ENCODE data around the gene CEP63. TPM values are rescaled to one million over a fixed set of nuclear protein-coding genes. Genes with fewer than 3 reads are reported as not detected.

The CEP63 gene
- polyA plus RNA-seq, 1 donor from 2014 or later = 14.1 TPM

DNA sequence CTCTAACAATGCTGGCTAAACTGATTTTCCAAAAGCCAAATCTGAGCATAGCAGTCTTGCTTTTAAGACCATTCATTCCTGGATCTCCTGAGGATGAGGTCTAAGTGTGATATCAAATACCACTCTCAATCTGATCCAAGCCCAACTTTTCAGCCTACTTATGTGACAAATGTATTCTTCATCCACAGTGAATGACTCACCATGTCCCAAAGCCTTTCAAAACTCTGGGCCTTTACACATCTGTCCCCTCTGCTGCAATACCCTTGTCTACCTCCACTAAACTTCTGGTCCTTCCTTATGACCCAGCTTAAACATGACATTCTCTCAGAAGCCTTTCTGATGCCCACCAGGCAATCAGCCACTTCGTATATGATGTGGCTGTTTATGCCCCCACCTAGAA, 4.7 kb upstream of the CEP63 start:
- Histone ChIP-seq H3K4me3 (ENCODE audit: low read length) (no peak overlapping the region), H3K9ac (ENCODE audit: low read length) (no peak overlapping the region), H4K20me1 (ENCODE audit: insufficient read depth) (no peaks in the 10 kb centered on the region), H3K79me2 (replicated peaks; ENCODE audit: insufficient read depth, low read length) (peaks cover 12% of the 10 kb centered on the region), H3K9me3 (ENCODE audit: low read length) (no peaks in the 10 kb centered on the region), H3K4me2 (ENCODE audit: low read length) (no peak overlapping the region), H2AFZ (ENCODE audit: low read depth, low read length) (no peak overlapping the region), H3K27ac (ENCODE audit: low read length) (no peak overlapping the region), H3F3A (ENCODE audit: insufficient read depth, low read length, poor library complexity, severe bottlenecking) (no peaks in the 10 kb centered on the region), H3K27me3 (ENCODE audit: insufficient read depth, low read depth, low read length) (no peaks in the 10 kb centered on the region), H3K36me3 (ENCODE audit: insufficient read depth, low read length) (peaks cover 10% of the 10 kb centered on the region), H3K9me2 (ENCODE audit: insufficient read depth, low read length) (no peaks in the 10 kb centered on the region)
- TF ChIP-seq REST (IDR thresholded peaks at IDR 0.05; ENCODE audit: borderline replicate concordance) (no peak), EZH2 (IDR thresholded peaks at IDR 0.05; ENCODE audit: borderline replicate concordance, insufficient read depth, low read length, poor library complexity, severe bottlenecking) (no peak), SMC3 (conservative IDR thresholded peaks at IDR 0.05; ENCODE audit: poor library complexity) (no peak)

DNA sequence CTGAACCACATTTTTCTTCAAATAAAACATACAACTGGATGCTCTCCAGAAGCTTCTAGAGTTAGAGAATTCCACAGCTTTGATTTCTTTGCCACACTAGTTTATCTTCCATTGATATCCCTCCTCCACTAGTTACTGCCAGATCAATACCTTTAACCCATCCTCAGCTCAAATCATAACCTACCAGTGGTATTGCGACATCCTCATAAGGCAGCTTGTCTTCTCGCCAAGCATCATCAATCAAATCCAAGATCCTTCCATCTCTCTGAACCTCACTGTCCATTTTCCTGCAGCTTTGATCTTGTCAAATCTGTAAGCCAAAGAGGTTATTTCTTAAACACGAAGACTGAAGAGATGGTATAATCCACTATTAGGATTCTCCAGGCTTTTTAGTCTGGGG, 3.2 kb upstream of the CEP63 start:
- Histone ChIP-seq H3K36me3 (ENCODE audit: insufficient read depth, low read length) (peaks cover 10% of the 10 kb centered on the region), H3K4me3 (ENCODE audit: low read length) (no peak overlapping the region), H3K9ac (ENCODE audit: low read length) (no peak overlapping the region), H3K79me2 (replicated peaks; ENCODE audit: insufficient read depth, low read length) (peaks cover 20% of the 10 kb centered on the region), H3K9me2 (ENCODE audit: insufficient read depth, low read length) (no peaks in the 10 kb centered on the region), H3K9me3 (ENCODE audit: low read length) (no peaks in the 10 kb centered on the region), H3K27me3 (ENCODE audit: insufficient read depth, low read depth, low read length) (no peaks in the 10 kb centered on the region), H2AFZ (ENCODE audit: low read depth, low read length) (no peak overlapping the region), H3K4me2 (ENCODE audit: low read length) (no peak overlapping the region), H4K20me1 (ENCODE audit: insufficient read depth) (no peaks in the 10 kb centered on the region), H3K27ac (ENCODE audit: low read length) (no peak overlapping the region), H3F3A (ENCODE audit: insufficient read depth, low read length, poor library complexity, severe bottlenecking) (no peaks in the 10 kb centered on the region)
- no peak for TF ChIP-seq EZH2 (IDR thresholded peaks at IDR 0.05; ENCODE audit: borderline replicate concordance, insufficient read depth, low read length, poor library complexity, severe bottlenecking)
- no peak for TF ChIP-seq REST (IDR thresholded peaks at IDR 0.05; ENCODE audit: borderline replicate concordance)
- no peak for TF ChIP-seq SMC3 (conservative IDR thresholded peaks at IDR 0.05; ENCODE audit: poor library complexity)
- no peak for TF ChIP-seq EP300 (conservative IDR thresholded peaks at IDR 0.05; ENCODE audit: poor library complexity, severe bottlenecking)
- TF ChIP-seq MXI1 (conservative IDR thresholded peaks at IDR 0.05; ENCODE audit: poor library complexity, severe bottlenecking) = no peak
- TF ChIP-seq CTCF (IDR thresholded peaks at IDR 0.05; ENCODE audit: poor library complexity, severe bottlenecking) = no peak
- no peak for TF ChIP-seq RAD21 (conservative IDR thresholded peaks at IDR 0.05)
- no peak for TF ChIP-seq TAF1 (IDR thresholded peaks at IDR 0.05; ENCODE audit: low read depth)
- no peak for TF ChIP-seq POLR2AphosphoS5 (IDR thresholded peaks at IDR 0.05)
